Muscle of leg (tissue), 11 donors: ENCODE measurements around the gene SMARCC2. TPM values are rescaled to one million over a fixed set of nuclear protein-coding genes. Genes with fewer than 3 reads are reported as not detected.
A peak's percentile ranks its signal among the peaks of the same experiment; 100 is the strongest.

Source experiments
- DNase-seq: peaks from one replicate; pipeline ENCODE4 v3.0.0; 2013
- H3K27ac ChIP-seq: one replicate; pipeline ENCODE4 v1.5.1; 2013; ENCODE audit warnings: mild to moderate bottlenecking, low read length, control low read depth
- H3K27me3 ChIP-seq: one replicate; pipeline ENCODE4 v1.6.1; 2013; ENCODE audit warnings: low read length; ENCODE audit not compliant: control insufficient read depth, insufficient read depth
- H3K36me3 ChIP-seq: one replicate; pipeline ENCODE4 v1.6.1; 2013; ENCODE audit warnings: low read length; ENCODE audit not compliant: control insufficient read depth, insufficient read depth
- H3K4me1 ChIP-seq: one replicate; pipeline ENCODE4 v1.6.1; 2013; ENCODE audit warnings: low read length; ENCODE audit not compliant: control insufficient read depth, insufficient read depth
- H3K4me3 ChIP-seq: one replicate; pipeline ENCODE4 v1.5.1; 2013; ENCODE audit warnings: low read length, control low read depth
- H3K9me3 ChIP-seq: replicated peaks from 2 replicates; pipeline ENCODE4 v1.6.1; 2013; ENCODE audit warnings: low read depth, low read length; ENCODE audit not compliant: control insufficient read depth
- WGBS: methylation state at CpG from one replicate; pipeline ENCODE4 v1.1.5; 2013; ENCODE audit warnings: missing lambda C conversion rate; ENCODE audit not compliant: insufficient coverage; 5-methylcytosine and 5-hydroxymethylcytosine counted together
- polyA plus RNA-seq, 8 donors: library from polyadenylated mRNA; unstranded; fragments of 120-200 nt; gene quantifications; one replicate each; pipeline versions ENCODE4 v1.2.1 to v1.2.3, GENCODE V29; 2013; ENCODE audit warnings: inconsistent platforms in 1 of 8, low replicate concordance in 1 of 8; ENCODE audit not compliant: insufficient read length in 8 of 8, insufficient read depth in 1 of 8
- total RNA-seq: library from RNA; stranded (reverse); fragments of 120-200 nt; gene quantifications from one replicate; pipeline ENCODE4 v1.2.4, GENCODE V29; 2013

SMARCC2 gene
- total and polyA plus RNA-seq, 9 donors, result 46.8 to 71.7 (median 55.3) TPM

DNA sequence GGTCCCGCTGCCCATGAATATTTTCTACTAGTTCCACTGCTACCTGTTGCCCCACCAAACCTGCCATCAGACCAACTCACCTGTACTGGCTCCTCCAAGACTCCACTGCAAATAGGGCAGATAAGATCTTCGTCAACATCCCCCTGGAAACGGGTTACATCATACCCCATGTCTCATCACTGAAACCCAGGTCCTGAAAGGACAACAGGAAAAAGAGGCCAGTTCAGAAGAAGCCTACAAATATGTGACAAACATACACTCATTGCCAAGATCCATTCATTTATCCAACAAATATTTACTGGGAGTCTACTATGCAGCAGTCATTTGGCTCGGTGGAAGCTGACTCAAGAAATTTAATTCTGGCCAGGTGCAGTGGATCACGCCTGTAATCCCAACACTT lies 24.6 kb upstream of the SMARCC2 start:
- H3K36me3 ChIP-seq, result peaks cover 61% of the 10 kb centered on the region
- 71% methylated on average over 1 of the region's 5 CpGs for WGBS

DNA sequence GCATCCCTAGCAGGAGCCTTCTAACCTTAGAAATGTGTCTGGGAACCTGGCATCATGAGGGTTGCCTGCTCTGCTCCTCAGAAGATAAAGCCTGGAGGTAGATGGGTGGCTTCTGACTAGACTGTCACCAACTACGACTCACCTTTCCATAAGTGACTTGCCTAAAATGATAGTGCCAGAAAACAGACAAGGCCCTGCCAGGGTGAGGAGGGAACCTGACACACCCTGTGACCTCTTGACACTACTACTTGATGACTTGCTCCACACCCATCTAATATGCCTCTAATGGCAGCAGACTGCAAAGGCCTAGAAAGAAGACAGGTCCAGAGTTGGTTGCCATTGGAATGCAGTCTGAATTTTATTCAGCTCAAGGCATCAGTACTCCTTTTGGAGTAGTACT lies 23.1 kb upstream of the SMARCC2 start:
- H3K4me3 ChIP-seq, result no peak overlapping the region
- H3K4me1 ChIP-seq, result no peaks in the 10 kb centered on the region
- no peak overlapping the region for H3K27ac ChIP-seq
- H3K9me3 ChIP-seq, result no peaks in the 10 kb centered on the region
- DNase-seq, result no peak
- no peaks in the 10 kb centered on the region for H3K27me3 ChIP-seq
- WGBS, result no CpG with 5 or more reads among the region's 1 CpG
- H3K36me3 ChIP-seq, result peaks cover 68% of the 10 kb centered on the region

More for the DNA sequence above, 24.6 kb upstream of the SMARCC2 start:
- H3K27ac ChIP-seq, result no peak overlapping the region
- no peak for DNase-seq
- H3K27me3 ChIP-seq, result no peaks in the 10 kb centered on the region
- H3K9me3 ChIP-seq, result no peaks in the 10 kb centered on the region
- H3K4me1 ChIP-seq, result no peaks in the 10 kb centered on the region
- H3K4me3 ChIP-seq, result no peak overlapping the region

GRCh38 chr12:56208006-56208405 lies 18.7 kb upstream of the SMARCC2 start:
- Histone ChIP-seq H3K27ac (no peak overlapping the region), H3K4me1 (no peaks in the 10 kb centered on the region), H3K27me3 (no peaks in the 10 kb centered on the region), H3K36me3 (peaks cover 69% of the 10 kb centered on the region), H3K9me3 (no peaks in the 10 kb centered on the region), H3K4me3 (no peak overlapping the region)
- DNase-seq, result no peak
- 73% methylated on average over 4 of the region's 6 CpGs for WGBS

DNA sequence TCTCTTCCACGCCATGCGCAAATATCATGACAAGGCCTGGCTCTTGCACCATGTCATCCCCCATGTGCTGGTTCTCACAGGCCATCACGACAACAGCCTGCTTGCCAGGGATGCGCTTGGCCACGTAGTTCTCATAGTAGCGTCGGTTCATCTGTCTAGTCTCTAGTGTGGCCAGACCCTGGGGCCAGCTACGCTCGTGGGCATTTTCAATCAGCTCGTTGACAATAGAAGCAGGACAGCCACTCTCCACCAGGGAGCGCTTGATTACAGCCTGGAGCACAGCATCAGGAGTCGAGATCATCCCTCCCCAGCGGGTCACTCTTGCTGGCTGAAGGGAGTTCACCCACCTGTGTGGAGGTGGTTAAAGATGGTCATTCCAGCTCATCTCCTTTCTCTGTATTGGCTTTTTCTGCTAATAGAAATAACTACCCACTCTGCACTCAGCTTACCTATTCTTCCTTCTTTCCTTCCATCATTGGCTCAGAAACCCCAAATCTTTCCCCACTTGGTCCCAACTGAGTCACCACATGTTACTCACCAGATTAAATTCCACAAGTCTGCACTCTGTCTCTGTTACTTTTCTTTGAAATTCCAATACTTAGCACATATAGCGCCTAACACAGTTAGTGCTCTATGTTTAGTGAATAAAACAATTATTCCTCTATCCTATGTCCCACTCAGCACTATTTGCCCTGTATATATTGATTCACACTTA lies 17.3 kb upstream of the SMARCC2 start:
- Histone ChIP-seq H3K27me3 (no peaks in the 10 kb centered on the region), H3K36me3 (peaks cover 60% of the 10 kb centered on the region), H3K4me3 (no peak overlapping the region), H3K27ac (no peak overlapping the region), H3K9me3 (no peaks in the 10 kb centered on the region), H3K4me1 (no peaks in the 10 kb centered on the region)
- WGBS, result 63% methylated on average over 9 of the region's 14 CpGs
- peak; percentile 63 for DNase-seq

DNA sequence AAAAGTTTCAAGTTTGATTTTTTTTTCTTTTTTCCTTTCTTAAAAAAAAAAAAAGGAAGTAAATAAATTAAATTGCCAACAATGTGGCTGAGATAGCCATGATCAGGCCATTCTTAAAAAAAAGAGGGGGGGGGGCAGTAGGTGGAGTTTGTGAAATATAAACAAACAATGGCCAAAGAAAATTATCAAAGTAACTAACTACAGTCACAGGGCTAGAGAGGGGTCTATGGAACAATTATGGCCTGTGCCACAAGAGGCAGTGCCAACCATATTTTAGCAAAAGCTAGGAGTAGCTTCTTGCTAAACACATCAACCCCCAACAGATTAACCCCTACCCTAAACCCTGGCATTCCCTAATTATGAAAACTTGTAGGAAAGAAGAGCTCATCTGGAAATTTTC lies 16.2 kb upstream of the SMARCC2 start:
- Histone ChIP-seq H3K27ac (no peak overlapping the region), H3K27me3 (no peaks in the 10 kb centered on the region), H3K9me3 (no peaks in the 10 kb centered on the region), H3K4me1 (no peaks in the 10 kb centered on the region), H3K4me3 (no peak overlapping the region), H3K36me3 (peaks cover 50% of the 10 kb centered on the region)
- DNase-seq, result no peak

DNA sequence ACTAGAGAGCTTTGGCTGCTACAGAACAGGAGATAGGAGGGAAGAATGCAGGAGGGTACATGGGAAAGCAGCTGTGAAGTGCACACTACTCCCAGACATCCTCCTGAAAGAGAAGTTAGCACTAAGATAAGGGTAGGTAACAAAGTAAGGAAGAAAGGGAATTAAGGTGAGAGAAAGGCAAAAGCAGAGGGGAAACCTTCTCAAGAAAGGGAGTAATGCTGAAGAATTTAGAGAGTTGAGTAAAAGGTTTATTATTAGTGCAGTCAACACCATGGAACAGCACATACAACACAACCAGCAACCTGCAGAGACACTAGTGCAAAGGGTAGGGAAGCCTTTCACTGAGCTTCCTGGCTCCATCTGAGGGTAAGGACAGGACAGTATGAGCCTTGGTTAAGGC lies 15.0 kb upstream of the SMARCC2 start:
- Histone ChIP-seq H3K27ac (no peak overlapping the region), H3K4me1 (no peaks in the 10 kb centered on the region), H3K36me3 (peaks cover 44% of the 10 kb centered on the region), H3K27me3 (no peaks in the 10 kb centered on the region), H3K9me3 (no peaks in the 10 kb centered on the region), H3K4me3 (no peak overlapping the region)
- DNase-seq, result no peak

DNA sequence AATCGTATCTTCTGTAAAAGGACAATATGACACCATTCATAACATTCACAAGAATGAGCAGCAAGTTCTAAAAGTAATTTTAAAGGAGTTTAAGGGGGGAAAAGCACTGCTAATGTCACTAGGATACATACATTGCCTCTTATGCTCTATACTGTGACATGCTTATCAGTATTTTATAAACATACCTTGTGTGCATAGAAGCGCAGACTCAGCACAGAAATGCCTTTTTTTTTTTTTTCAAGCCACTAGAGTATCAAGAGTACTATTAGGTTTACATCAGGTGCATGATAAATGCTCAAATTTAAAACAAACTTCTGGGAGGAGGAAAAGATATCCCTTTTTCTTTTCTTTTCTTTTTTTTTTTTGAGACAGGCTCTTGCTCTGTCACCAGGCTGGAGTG lies 13.6 kb upstream of the SMARCC2 start:
- no peak for DNase-seq
- H3K4me3 ChIP-seq, result no peak overlapping the region
- no CpG with 5 or more reads among the region's 2 CpGs for WGBS
- peaks cover 34% of the 10 kb centered on the region for H3K36me3 ChIP-seq
- H3K27me3 ChIP-seq, result no peaks in the 10 kb centered on the region
- no peaks in the 10 kb centered on the region for H3K9me3 ChIP-seq
- no peaks in the 10 kb centered on the region for H3K4me1 ChIP-seq
- H3K27ac ChIP-seq, result no peak overlapping the region

DNA sequence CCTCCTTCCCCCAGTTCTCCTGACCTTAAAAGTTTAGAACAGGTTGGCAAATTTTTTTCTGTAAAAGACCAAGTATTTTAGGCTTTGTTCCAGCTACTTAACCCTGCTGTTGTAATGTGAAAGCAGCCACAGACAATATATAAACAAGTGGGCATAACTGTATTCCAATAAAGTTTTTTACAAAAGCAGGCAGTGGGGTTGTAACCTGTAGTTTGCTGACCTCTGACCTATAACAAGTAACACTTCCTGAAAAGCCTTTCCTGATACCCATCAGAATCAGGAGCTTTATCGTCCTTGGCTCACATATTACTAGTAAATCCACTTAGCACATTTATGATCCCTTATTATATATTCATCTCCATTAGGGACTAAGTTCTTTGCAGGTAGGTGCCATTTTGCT lies 13.1 kb upstream of the SMARCC2 start:
- peaks cover 29% of the 10 kb centered on the region for H3K36me3 ChIP-seq
- H3K4me3 ChIP-seq, result no peak overlapping the region
- no peaks in the 10 kb centered on the region for H3K4me1 ChIP-seq
- H3K27me3 ChIP-seq, result no peaks in the 10 kb centered on the region
- WGBS, result 43% methylated on average over 1 of the region's 1 CpG
- H3K27ac ChIP-seq, result no peak overlapping the region
- no peak for DNase-seq
- H3K9me3 ChIP-seq, result no peaks in the 10 kb centered on the region

GRCh38 chr12:56198836-56199235 lies 9.6 kb upstream of the SMARCC2 start:
- no peak overlapping the region for H3K27ac ChIP-seq
- H3K27me3 ChIP-seq, result no peaks in the 10 kb centered on the region
- H3K4me3 ChIP-seq, result no peak overlapping the region
- no peak for DNase-seq
- no peaks in the 10 kb centered on the region for H3K9me3 ChIP-seq
- H3K36me3 ChIP-seq, result no peaks in the 10 kb centered on the region
- H3K4me1 ChIP-seq, result no peaks in the 10 kb centered on the region
- WGBS, result 63% methylated on average over 1 of the region's 1 CpG

DNA sequence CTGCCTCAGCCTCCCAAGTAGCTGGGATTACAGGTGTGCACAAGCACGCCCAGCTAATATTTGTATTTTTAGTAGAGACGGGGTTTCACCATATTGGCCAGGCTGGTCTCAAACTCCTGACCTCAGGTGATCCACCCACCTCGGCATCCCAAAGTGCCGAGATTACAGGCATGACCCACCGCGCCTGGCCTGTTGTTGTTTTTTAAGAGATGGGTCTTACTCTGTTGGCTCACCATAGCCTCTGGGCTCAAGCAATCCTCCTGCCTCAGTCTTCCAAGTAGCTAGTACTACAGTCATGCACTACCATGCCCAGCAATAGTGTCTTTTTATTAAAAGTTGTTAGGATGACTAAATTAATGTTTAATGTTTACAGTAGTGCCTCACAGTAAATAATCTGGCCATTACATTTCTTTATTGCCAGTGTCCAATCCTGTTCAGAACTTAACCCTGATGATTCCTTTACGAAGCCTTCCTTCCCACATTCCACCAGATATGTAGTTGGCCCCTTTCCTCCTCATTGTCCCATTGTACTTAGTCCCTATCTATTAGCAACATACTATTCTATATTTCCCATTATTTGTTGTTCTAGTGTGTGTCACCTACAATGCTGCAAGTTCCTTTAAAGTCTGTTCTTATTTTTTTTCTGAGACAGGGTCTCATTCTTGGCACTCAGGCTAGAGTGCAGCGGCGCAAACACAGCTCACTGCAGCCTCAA lies 8.8 kb upstream of the SMARCC2 start:
- WGBS, result 88% methylated on average over 5 of the region's 9 CpGs
- no peak overlapping the region for H3K27ac ChIP-seq
- no peaks in the 10 kb centered on the region for H3K4me1 ChIP-seq
- H3K4me3 ChIP-seq, result no peak overlapping the region
- DNase-seq, result no peak
- H3K27me3 ChIP-seq, result no peaks in the 10 kb centered on the region
- H3K9me3 ChIP-seq, result no peaks in the 10 kb centered on the region
- H3K36me3 ChIP-seq, result no peaks in the 10 kb centered on the region
